Kidney epithelial cell (primary cell): ENCODE measurements around the gene RMDN3. TPM values are rescaled to one million over a fixed set of nuclear protein-coding genes. Genes with fewer than 3 reads are reported as not detected.
A peak's percentile ranks its signal among the peaks of the same experiment; 100 is the strongest.

Experiments
- DNase-seq: peaks from one replicate; pipeline ENCODE4 v3.0.0-alpha.2; 2010; ENCODE audit warnings: low read depth
- H3K27me3 ChIP-seq: 2 replicates; pipeline ENCODE4 v1.6.0; 2011; ENCODE audit warnings: low read length; ENCODE audit not compliant: control insufficient read depth, insufficient read depth
- H3K36me3 ChIP-seq: 2 replicates; pipeline ENCODE4 v1.5.1; 2011; ENCODE audit warnings: low read length; ENCODE audit not compliant: control insufficient read depth, insufficient read depth
- H3K4me3 ChIP-seq: 2 replicates; pipeline ENCODE4 v1.5.1; 2011; ENCODE audit warnings: low read depth, mild to moderate bottlenecking, control low read depth, low read length
- CTCF ChIP-seq: IDR thresholded peaks from 2 replicates; pipeline ENCODE4 v1.5.1; 2011; ENCODE audit warnings: mild to moderate bottlenecking, moderate library complexity, low read length, control low read depth, inconsistent platforms; ENCODE audit not compliant: insufficient read depth, poor library complexity, severe bottlenecking
- total RNA-seq: library from RNA; depleted of rRNA; stranded (reverse); fragments of >200 nt; gene quantifications from 2 replicates; pipeline ENCODE4 v1.2.3, GENCODE V29; 2015

RMDN3 gene
- total RNA-seq, 1 donor from 2014 or later, result 26.5 TPM

DNA sequence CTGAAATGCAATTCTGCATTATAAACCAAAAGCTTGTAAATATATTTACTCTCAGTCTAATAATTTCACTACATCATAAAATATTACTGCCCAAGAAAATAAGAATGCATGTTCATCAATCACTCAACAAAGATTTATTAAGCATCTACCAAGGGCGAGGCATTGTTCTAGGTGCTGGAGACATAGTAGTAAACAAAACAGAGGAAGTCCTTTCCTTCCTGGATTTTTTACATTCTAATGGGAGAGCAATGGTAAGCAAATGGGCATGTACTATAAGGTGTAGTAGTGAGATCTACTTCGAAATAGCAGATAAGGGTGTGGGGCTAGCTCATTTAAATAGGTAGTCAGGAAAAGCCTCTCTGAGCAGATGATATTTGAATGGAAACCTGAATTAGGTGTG lies 41.0 kb upstream of the RMDN3 start:
- no peak for DNase-seq
- H3K4me3 ChIP-seq, result no peak overlapping the region
- no peaks in the 10 kb centered on the region for H3K27me3 ChIP-seq
- peaks cover 2% of the 10 kb centered on the region for H3K36me3 ChIP-seq
- no peak for TF ChIP-seq CTCF

DNA sequence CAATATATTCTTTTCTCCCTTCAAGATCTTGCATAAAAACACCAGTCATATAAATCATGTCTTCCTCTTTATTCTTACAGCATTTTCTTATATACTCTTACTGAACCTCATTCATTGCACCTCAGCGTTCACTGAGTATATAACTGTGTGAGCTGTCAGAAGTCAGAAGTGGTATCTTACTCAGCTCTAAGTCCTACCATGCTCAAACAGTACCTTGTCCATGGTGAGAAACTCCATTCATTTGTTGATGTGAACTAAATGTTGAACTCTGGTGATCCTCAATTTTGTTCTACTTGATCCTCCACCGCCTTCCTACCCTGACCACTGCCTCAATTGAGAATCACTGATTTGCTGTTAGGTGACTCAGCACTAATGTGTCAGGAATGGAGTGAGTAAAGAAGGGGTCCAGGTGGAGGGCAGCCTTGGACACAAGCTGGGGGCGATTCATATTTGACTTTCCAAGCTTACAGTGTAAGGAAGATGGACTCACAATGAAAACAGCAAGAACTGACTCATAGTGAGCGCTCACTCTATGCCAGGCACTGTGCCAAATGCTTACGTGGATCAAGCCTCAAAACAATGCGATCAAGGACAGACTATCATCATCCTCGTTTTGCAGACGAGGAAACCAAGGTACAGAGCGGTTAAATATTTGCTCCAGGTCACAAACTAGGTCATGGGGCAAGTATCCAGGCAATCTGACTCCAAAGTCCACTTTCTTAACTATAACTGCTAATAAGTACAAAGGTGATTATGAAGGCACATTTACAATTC lies 38.3 kb upstream of the RMDN3 start:
- no peaks in the 10 kb centered on the region for H3K27me3 ChIP-seq
- no peak overlapping the region for H3K4me3 ChIP-seq
- H3K36me3 ChIP-seq, result peaks cover 2% of the 10 kb centered on the region
- no peak for TF ChIP-seq CTCF
- peak; percentile 86 for DNase-seq

DNA sequence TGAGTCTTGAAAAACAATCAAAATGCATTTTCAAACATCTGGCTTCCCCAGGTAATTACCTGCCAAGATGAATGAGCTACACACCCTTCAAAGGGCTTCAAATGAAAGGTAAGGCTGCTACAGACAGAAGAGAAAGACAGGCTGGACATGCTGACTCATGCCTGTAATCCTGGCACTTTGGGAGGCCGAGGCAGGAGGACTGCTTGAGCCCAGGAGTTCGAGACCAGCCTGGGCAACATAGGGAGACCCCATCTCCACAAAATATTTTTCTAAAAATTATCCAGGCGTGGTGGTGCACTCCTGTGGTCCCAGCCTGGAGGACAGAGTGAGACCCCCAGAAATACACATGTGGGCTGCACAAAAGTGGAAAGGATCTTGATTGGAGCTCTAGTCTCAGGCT lies 37.3 kb upstream of the RMDN3 start:
- Histone ChIP-seq H3K4me3 (no peak overlapping the region), H3K27me3 (no peaks in the 10 kb centered on the region), H3K36me3 (peaks cover 2% of the 10 kb centered on the region)
- TF ChIP-seq CTCF, result no peak
- DNase-seq, result no peak

DNA sequence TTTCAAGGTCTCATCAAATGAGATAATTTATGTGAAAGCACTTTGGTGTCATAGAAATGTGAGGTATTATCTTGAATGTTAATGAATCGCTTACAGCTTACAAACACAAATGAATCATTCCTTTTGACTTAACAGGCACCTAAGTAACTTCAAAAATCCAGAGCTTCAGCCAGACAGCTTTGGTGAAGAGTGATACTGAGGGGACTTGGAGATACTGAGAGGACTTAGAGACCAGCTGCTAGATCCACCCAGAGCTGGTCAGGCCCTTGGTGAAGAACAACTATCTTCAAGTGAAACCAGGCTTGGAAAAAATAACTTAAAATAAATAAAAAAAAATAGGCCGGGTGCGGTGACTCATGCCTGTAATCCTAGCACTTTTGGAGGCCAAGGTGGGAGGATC lies 35.7 kb upstream of the RMDN3 start:
- Histone ChIP-seq H3K27me3 (no peaks in the 10 kb centered on the region), H3K4me3 (no peak overlapping the region), H3K36me3 (peaks cover 2% of the 10 kb centered on the region)
- no peak for DNase-seq
- no peak for TF ChIP-seq CTCF

GRCh38 chr15:40789999-40790398 lies 34.9 kb upstream of the RMDN3 start:
- no peak overlapping the region for H3K4me3 ChIP-seq
- no peaks in the 10 kb centered on the region for H3K27me3 ChIP-seq
- TF ChIP-seq CTCF, result no peak
- peaks cover 2% of the 10 kb centered on the region for H3K36me3 ChIP-seq
- DNase-seq, result no peak

GRCh38 chr15:40789119-40789518 lies 34.1 kb upstream of the RMDN3 start:
- no peak for TF ChIP-seq CTCF

More at GRCh38 chr15:40789119-40789518, 34.1 kb upstream of the RMDN3 start:
- no peaks in the 10 kb centered on the region for H3K27me3 ChIP-seq
- no peak for DNase-seq
- H3K4me3 ChIP-seq, result no peak overlapping the region
- H3K36me3 ChIP-seq, result peaks cover 2% of the 10 kb centered on the region
